ENCODE results near the gene HEXIM2.

Gene HEXIM2

GRCh38 chr17:45118691-45119090 is 43.0 kb upstream of the HEXIM2 start:
- no peak for TF ChIP-seq REST (IDR thresholded peaks at IDR 0.05; ENCODE audit: insufficient read depth in 1 of 2, low read depth in 2 of 2, low read length in 2 of 2)
- TF ChIP-seq TAF1 (IDR thresholded peaks at IDR 0.05; ENCODE audit: borderline replicate concordance, insufficient read depth, low read length), result no peak

- TF ChIP-seq FOXP2 (optimal IDR thresholded peaks at IDR 0.05; ENCODE audit: borderline replicate concordance, extremely low read depth, extremely low read length, insufficient read depth) (no peak), TAF1 (IDR thresholded peaks at IDR 0.05; ENCODE audit: borderline replicate concordance, insufficient read depth, low read length) (no peak), REST (IDR thresholded peaks at IDR 0.05; ENCODE audit: insufficient read depth in 1 of 2, low read depth in 2 of 2, low read length in 2 of 2) (no peak), POLR2AphosphoS5 (IDR thresholded peaks at IDR 0.05; ENCODE audit: low read depth, low read length) (no peak), SIN3A (IDR thresholded peaks at IDR 0.05; ENCODE audit: borderline replicate concordance, insufficient read depth, low read length) (no peak)
These were observed 41.7 kb upstream of the HEXIM2 start for GRCh38 chr17:45119964-45120363.

- no peak for TF ChIP-seq POLR2AphosphoS5 (IDR thresholded peaks at IDR 0.05; ENCODE audit: low read depth, low read length)
- TF ChIP-seq REST (IDR thresholded peaks at IDR 0.05; ENCODE audit: insufficient read depth in 1 of 2, low read depth in 2 of 2, low read length in 2 of 2), result no peak
These were observed 41.1 kb upstream of the HEXIM2 start for GRCh38 chr17:45120558-45120957.

GRCh38 chr17:45121055-45121454 is 40.6 kb upstream of the HEXIM2 start:
- no peak for TF ChIP-seq FOXP2 (optimal IDR thresholded peaks at IDR 0.05; ENCODE audit: borderline replicate concordance, extremely low read depth, extremely low read length, insufficient read depth)
- no peak for TF ChIP-seq REST (IDR thresholded peaks at IDR 0.05; ENCODE audit: insufficient read depth in 1 of 2, low read depth in 2 of 2, low read length in 2 of 2)
- TF ChIP-seq SIN3A (IDR thresholded peaks at IDR 0.05; ENCODE audit: borderline replicate concordance, insufficient read depth, low read length), result no peak
- TF ChIP-seq TAF1 (IDR thresholded peaks at IDR 0.05; ENCODE audit: borderline replicate concordance, insufficient read depth, low read length), result no peak
- no peak for TF ChIP-seq POLR2AphosphoS5 (IDR thresholded peaks at IDR 0.05; ENCODE audit: low read depth, low read length)

GRCh38 chr17:45123076-45123770 is 38.5 kb upstream of the HEXIM2 start:
- TF ChIP-seq FOXP2 (optimal IDR thresholded peaks at IDR 0.05; ENCODE audit: borderline replicate concordance, extremely low read depth, extremely low read length, insufficient read depth) (no peak), SIN3A (IDR thresholded peaks at IDR 0.05; ENCODE audit: borderline replicate concordance, insufficient read depth, low read length) (no peak), TAF1 (IDR thresholded peaks at IDR 0.05; ENCODE audit: borderline replicate concordance, insufficient read depth, low read length) (no peak), POLR2AphosphoS5 (IDR thresholded peaks at IDR 0.05; ENCODE audit: low read depth, low read length) (no peak), REST (IDR thresholded peaks at IDR 0.05; ENCODE audit: insufficient read depth in 1 of 2, low read depth in 2 of 2, low read length in 2 of 2) (no peak)
